Bone marrow (tissue), 2 donors: ENCODE data around the gene PRKCQ.
A peak's percentile ranks its signal among the peaks of the same experiment; 100 is the strongest.
"Not testable (repeated sequence)": the region's sequence is repeated elsewhere in the genome, so short reads cannot be mapped to it uniquely, and the experiment has no call there.

Experiments
- DNase-seq, 2 donors: peaks; one replicate each; lab custom pipeline; 2025; lab: John Stamatoyannopoulos, UW

Gene PRKCQ

GRCh38 chr10:6455592-6455991 is 124.5 kb downstream of the PRKCQ start:
- no peak for DNase-seq

DNA sequence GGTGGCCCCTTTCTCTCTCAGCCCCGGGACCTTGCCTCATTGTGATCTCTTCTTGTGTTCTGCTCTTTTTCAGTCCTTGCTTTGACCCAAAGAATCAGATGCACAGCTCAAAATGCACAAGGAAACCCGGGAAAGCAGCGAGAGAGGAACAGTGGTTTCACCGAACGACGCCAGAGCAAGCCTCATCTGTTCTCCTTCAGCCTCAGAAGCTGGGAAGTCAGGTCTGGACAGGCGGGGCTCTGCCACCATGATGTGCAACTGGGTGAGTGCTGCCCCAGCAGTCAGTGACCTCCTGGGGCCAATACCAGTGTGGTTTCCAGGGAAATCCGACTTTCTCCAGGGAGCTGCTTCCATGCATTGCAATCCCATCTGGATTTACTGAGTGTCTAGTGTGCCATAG is 133.4 kb downstream of the PRKCQ start:
- no peak for DNase-seq

- DNase-seq: peak; percentile 1 to 24
These were observed 134.3 kb downstream of the PRKCQ start for GRCh38 chr10:6445671-6446316.

- not testable (repeated sequence) for DNase-seq
These were observed 140.2 kb downstream of the PRKCQ start for GRCh38 chr10:6439875-6440274.

GRCh38 chr10:6431861-6432260 is 148.2 kb downstream of the PRKCQ start:
- DNase-seq: no peak

- no peak for DNase-seq
These were observed 148.9 kb downstream of the PRKCQ start for GRCh38 chr10:6431186-6431585.

GRCh38 chr10:6430423-6430980 is 149.6 kb downstream of the PRKCQ start:
- no peak for DNase-seq

GRCh38 chr10:6427357-6427959 is 152.6 kb downstream of the PRKCQ start:
- DNase-seq: no peak

DNA sequence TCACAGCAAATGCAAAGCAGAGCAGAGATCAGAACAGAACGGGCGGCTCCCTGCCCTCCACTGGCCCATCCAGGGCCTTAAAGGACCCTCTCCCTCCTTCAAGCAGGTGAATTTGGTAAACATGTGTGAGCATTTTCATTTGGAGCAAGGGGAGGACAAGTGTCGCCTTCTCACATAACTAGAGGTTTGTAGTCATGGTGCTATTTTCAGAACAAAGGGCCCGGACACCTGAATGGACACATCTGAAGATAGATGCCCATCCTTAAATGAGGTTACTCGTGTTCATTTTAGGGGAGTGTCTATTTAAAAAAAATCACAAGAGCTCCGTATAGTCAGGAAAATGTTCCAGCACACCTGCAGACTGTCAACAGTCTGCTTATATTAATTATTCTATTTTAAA is 153.8 kb downstream of the PRKCQ start:
- no peak for DNase-seq

DNA sequence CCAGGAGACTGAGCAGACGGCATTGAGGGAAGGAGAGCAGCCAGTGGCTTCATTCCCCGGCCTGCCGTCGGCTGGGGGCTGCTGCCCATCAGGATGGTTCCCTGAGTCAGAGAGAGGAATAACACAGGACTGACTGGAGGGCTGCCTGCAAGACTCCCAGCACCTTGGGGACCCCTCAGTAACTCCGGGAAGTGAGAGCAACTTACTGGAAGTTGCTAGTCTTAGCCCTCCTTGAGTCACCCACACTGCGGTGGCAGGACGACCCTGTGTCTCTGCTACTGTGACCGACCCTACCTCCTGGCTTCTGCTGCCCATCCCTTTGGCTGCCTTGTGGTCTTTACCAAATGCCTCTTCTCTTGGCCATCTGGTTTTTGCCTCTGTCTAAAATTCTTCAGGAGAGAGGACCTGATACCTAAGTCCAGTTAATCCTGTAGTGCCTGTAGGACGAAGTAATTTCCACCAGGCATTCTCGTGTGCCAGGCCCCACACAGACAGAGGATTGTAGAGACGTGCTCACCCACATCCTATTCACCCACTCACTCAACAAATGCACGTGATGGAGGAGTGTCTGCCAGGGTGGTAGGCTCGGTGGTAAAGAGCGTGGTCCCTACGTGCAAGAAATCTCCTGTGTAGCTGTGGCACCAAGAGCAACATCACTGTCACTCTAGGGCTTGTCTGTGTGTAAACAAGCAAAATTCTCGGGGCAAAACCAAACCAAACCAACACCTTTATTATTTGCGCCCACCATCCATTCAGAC is 156.5 kb downstream of the PRKCQ start:
- DNase-seq: no peak

- DNase-seq: no peak
These were observed 157.1 kb downstream of the PRKCQ start for GRCh38 chr10:6423004-6423403.

DNA sequence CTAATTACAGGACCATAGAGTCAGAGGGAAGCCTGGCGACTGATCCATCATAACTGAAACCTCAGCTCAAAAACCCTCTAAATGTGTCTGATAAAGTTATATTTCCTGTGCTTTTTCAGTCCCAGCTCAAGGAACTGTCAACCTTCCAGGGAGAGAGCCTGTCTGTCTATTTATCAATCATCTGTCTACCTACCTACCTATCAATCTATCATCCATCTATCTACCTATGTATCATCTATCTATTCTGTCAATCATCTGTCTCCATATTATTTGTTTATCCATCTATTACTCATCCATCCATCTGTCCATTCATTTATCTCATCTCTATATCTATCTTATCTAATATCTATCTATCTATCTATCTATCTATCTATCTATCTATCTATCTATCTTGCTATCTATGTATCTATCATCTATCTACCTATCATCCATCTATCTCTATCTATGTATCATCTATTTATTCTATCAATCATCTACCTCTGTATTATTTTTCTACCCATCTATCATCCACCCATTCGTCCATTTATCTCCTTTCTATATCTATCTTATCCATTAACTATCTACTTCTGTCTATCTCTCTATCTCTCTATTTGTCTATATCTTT is 161.4 kb downstream of the PRKCQ start:
- DNase-seq: no peak

DNA sequence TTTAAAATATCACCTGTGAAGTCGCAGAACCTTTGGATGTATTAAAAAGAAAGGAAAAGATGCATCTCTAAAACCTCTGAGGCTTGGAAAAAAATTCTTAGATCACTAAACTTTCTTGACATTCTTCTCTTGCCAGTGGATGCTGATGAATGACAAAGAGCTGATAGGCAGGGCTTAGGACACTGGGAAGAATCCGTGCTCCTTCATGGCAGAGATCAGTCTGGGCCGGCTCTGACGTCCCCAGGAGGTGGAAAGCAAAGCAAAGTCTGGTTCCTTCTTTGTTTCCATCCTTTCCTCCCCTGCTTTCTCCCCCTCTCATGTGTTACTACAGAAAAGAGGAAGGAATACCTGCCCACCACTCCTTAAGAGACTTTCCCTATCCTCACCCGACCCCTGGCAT is 161.9 kb downstream of the PRKCQ start:
- DNase-seq: no peak

DNA sequence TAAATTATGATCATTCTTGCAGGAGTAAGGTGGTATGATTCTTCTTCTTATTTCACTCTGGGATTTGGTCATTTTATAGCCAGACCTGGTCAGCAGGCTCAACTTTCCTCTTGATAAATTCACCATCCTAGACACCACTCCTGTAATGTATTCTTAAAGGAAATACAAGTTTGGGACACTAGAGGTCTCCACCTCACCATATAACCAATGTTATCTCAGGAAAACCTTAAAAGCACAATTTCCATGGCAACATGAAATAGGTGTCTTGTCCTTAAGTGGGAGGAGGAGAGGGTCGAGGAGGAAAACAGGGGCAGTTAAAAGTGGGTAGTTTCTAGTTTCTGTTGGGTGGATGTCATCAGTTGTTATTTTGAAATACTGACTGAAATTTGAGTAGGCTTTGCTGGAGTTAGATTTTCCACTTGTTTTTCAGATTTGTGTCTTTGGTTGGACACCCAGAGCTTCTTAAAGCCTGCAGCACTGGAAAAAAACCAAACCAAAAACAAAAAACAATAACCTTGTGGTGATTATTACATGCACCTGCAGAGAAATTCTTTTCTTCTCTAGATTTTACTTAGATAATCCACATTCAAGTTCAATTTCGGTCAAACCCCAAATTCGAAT is 163.1 kb downstream of the PRKCQ start:
- DNase-seq: peak in 1 of 2 donors; percentile 31

DNA sequence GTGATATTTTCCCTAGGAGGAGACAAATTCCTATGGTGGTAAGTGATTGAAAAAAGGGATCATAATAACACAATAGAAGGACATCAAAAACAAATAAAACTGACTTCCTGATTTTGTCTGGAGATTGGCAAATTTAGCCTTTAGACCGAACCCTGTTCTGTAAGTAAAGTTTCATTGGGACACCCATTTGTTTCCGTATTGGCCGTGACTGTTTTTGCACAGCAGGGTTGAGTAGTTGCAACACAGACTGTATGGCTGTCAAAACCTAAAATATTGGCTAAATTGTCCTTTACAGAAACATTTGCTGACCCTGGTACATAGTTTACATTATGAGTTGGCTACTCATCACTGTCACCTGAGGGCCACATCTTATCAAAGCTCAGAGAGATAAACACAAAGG is 168.6 kb downstream of the PRKCQ start:
- no peak for DNase-seq

DNA sequence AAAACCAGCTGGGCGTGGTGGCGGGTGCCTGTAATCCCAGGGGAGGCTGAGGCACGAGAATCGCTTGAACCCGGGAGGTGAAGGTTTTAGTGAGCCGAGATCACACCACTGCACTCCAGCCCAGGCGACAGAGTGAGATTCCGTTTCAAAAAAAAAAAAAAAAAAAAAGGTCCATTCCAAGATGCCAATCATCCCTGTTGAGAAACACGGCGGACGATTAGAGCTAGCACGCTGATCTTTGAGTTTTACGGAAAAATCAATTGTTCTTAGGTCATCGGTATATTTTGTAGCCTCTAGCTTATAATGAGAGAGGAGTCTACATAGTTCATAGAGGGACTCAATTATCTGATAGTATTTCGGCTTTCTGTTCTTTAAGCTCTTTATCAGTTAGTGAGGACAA is 169.2 kb downstream of the PRKCQ start:
- DNase-seq: no peak

DNA sequence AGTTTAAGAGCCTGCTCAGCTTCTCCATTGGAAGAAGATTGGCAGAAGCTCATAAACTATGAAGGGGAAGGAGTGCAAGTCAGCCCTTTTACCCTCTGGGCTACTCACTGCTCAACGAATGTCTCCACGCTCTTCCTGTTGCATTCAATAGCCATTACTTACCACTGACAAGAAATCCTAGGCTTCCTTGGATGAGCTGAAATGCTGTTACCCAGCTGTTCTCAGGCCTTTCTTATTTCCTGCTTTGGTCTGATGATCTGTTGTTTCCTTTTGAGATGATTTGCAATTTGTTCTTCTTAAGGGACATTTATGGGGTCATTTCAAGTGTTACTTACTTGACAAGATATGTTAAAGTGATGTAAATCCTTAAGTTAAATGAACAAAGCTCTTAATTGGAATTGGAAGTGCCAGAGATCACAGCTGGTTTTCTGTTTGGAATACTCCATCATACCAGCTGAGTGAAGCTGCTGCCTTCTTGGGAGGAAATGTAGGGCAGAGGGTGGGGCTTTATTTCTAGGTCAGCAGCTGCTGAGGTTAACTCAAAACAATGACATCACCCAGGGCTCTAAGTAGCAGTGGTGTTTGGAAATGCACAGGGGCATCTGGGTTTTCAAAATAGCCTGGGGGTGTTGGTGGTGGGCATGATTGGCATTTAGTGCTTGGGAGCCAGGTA is 170.0 kb downstream of the PRKCQ start:
- DNase-seq: peak in 1 of 2 donors; percentile 68

GRCh38 chr10:6408799-6409198 is 171.3 kb downstream of the PRKCQ start:
- DNase-seq: no peak

GRCh38 chr10:6407034-6407721 is 172.9 kb downstream of the PRKCQ start:
- DNase-seq: no peak

DNA sequence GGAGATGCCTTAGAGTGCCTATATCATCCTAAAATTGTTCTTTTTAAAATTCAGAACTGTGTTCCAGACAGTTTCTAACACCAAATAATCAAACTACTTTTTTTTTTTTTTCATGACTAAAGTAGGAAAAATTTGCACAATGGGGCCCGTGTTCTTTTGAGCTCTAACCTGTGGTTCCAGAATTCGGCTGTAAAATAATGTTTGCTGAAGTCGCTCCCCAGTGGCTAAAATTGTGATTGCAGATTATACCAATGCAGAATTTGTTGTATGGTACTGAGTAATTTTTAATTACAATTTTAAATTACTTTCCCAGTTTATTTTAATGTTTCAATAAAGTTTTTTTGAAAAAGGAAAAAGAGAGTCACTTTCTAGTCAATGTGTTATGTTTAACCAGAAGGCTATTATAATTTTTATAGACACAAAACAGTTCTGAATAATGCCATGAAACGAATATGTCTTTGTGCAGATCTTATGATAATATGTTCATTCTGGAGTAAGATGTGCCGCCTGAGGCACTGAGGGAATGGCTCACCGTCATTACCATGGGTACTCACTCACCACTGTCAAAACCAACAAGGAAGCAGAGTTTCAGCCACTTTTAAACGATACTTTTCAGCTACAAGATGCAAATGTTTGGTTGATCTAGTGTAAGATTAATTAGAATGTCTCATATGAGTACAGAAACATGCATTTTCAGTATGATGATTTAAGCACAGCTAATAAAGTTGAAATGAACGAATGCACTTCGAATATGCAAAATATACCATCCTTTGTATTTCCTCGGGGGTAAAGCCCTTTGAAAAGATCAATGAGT is 173.6 kb downstream of the PRKCQ start:
- no peak for DNase-seq
